ENCODE data around the gene IAPP.

- no peak for TF ChIP-seq CTCF (IDR thresholded peaks at IDR 0.05; ENCODE audit: low read length)
- TF ChIP-seq EZH2 (optimal IDR thresholded peaks at IDR 0.05; ENCODE audit: low read depth, low read length): no peak
Observed at GRCh38 chr12:21340403-21340802, 32.3 kb upstream of the IAPP start.
